GM12878 (cell line): ENCODE data around the gene SHROOM2. TPM values are rescaled to one million over a fixed set of nuclear protein-coding genes. Genes with fewer than 3 reads are reported as not detected.
A peak's percentile ranks its signal among the peaks of the same experiment; 100 is the strongest.

Experiments used
- ATAC-seq: fragments of 200-7000 bp; cut with Tn5 transposase; 3 replicates; pipeline ENCODE4 v1.9.1; 2020; ENCODE audit warnings: mild to moderate bottlenecking, moderate library complexity
- BruUV-seq: library from RNA; stranded (reverse); fragments of 400-500 nt; replicated peaks from 2 replicates; lab custom pipeline; 2021; lab: Mats Ljungman, UMichigan
- CTCF ChIA-PET: fragments of 300-600 bp; sonication (Branson Sonifier 250); formaldehyde crosslinking; extraction: SDS; loops from one replicate; lab custom pipeline; 2021; ENCODE audit warnings: inconsistent platforms; lab: Yijun Ruan, JAX
- POLR2A ChIA-PET: fragments of 350-600 bp; formaldehyde crosslinking; extraction: SDS; loops from one replicate; lab custom pipeline; 2021; ENCODE audit warnings: inconsistent platforms; lab: Charles Lee
- RAD21 ChIA-PET: fragments of 300-600 bp; sonication (Branson Sonifier 250); formaldehyde crosslinking; loops from one replicate; lab custom pipeline; 2023; ENCODE audit warnings: antibody characterized with exemption; ENCODE audit not compliant: unreplicated experiment; lab: Charles Lee
- SMC1A ChIA-PET: fragments of 300-600 bp; sonication (Branson Sonifier 250); formaldehyde crosslinking; loops from one replicate; lab custom pipeline; 2023; ENCODE audit not compliant: unreplicated experiment, uncharacterized antibody; lab: Charles Lee
- DNase-seq: peaks from one replicate; pipeline ENCODE4 v3.0.0-alpha.2; 2011; ENCODE audit warnings: low read depth, low spot score
- FAIRE-seq: peaks from 3 replicates; lab custom pipeline; 2011; peaks lifted over from hg19 to GRCh38; lab: Jason Lieb, UNC
- H2AFZ ChIP-seq: 2 replicates; pipeline ENCODE4 v1.6.0; 2011; ENCODE audit warnings: low read depth, low read length, control low read depth; ENCODE audit not compliant: control insufficient read depth
- H3K27ac ChIP-seq: 2 replicates; pipeline ENCODE4 v1.5.1; 2011; ENCODE audit warnings: control low read depth; ENCODE audit not compliant: control insufficient read depth, insufficient read depth
- H3K27me3 ChIP-seq, 2 experiments: replicated peaks in 1 of 2; 2 replicates each; pipeline versions ENCODE4 v1.6.0 to v1.6.1; 2011; ENCODE audit warnings: low read length in 1 of 2; ENCODE audit not compliant: control insufficient read depth in 2 of 2, insufficient read depth in 2 of 2
- H3K36me3 ChIP-seq, 2 experiments: 2 replicates each; pipeline ENCODE4 v1.5.1; 2011; ENCODE audit warnings: low read length in 1 of 2; ENCODE audit not compliant: control insufficient read depth in 2 of 2, insufficient read depth in 2 of 2
- H3K4me1 ChIP-seq: 2 replicates; pipeline ENCODE4 v1.6.1; 2011; ENCODE audit warnings: mild to moderate bottlenecking, low read length, moderate library complexity, mixed read lengths; ENCODE audit not compliant: control insufficient read depth, insufficient read depth
- H3K4me2 ChIP-seq: 2 replicates; pipeline ENCODE4 v1.6.0; 2011; ENCODE audit warnings: control low read depth; ENCODE audit not compliant: control insufficient read depth, insufficient read depth
- H3K4me3 ChIP-seq: fragments of 200-600 bp; sonication (generic); 2 replicates; pipeline ENCODE4 v1.5.1; 2016
- H3K79me2 ChIP-seq: 2 replicates; pipeline ENCODE4 v1.6.0; 2011; ENCODE audit warnings: low read length; ENCODE audit not compliant: control insufficient read depth, insufficient read depth
- H3K9ac ChIP-seq: 2 replicates; pipeline ENCODE4 v1.8.0; 2011; ENCODE audit warnings: low read length, control low read depth, mixed read lengths; ENCODE audit not compliant: control insufficient read depth, insufficient read depth
- H3K9me3 ChIP-seq: replicated peaks from 3 replicates; pipeline ENCODE4 v1.5.1; 2011; ENCODE audit warnings: mild to moderate bottlenecking, low read length; ENCODE audit not compliant: control insufficient read depth, insufficient read depth
- H4K20me1 ChIP-seq: 2 replicates; pipeline ENCODE4 v1.6.0; 2011; ENCODE audit not compliant: control insufficient read depth, insufficient read depth
- BHLHE40 ChIP-seq, 2 experiments: fragments of 450-650 bp in 1 of 2; IDR thresholded peaks; 2 replicates each; pipeline ENCODE4 v1.6.1; 2011 to 2017; ENCODE audit warnings: low read depth in 2 of 2, borderline replicate concordance in 1 of 2, improper control_type of control experiment in 1 of 2, low read length in 1 of 2, mild to moderate bottlenecking in 1 of 2
- CEBPB ChIP-seq, 2 experiments: fragments of 150-350 bp in 1 of 2; IDR thresholded peaks; 2 replicates each; pipeline ENCODE4 v1.6.1; 2012 to 2014; ENCODE audit warnings: low read depth in 2 of 2, low read length in 2 of 2, borderline replicate concordance in 1 of 2, inconsistent platforms in 1 of 2
- FOXK2 ChIP-seq: fragments of 450-650 bp; IDR thresholded peaks from 2 replicates; pipeline ENCODE4 v1.6.1; 2017; ENCODE audit warnings: mild to moderate bottlenecking, moderate library complexity
- KAT2A ChIP-seq: conservative IDR thresholded peaks from 2 replicates; pipeline ENCODE4 v1.6.1; 2011; ENCODE audit warnings: low read depth, low read length; ENCODE audit not compliant: control insufficient read depth
- MTA2 ChIP-seq: fragments of 450-650 bp; IDR thresholded peaks from 2 replicates; pipeline ENCODE4 v1.6.1; 2016; ENCODE audit warnings: low read depth, mild to moderate bottlenecking, moderate library complexity
- MTA3 ChIP-seq: IDR thresholded peaks from 2 replicates; pipeline ENCODE4 v1.6.1; 2012; ENCODE audit warnings: low read length, inconsistent platforms, borderline replicate concordance
- SIX5 ChIP-seq: IDR thresholded peaks from 2 replicates; pipeline ENCODE4 v1.6.1; 2011; ENCODE audit warnings: mild to moderate bottlenecking, low read depth, low read length, moderate library complexity; ENCODE audit not compliant: severe bottlenecking
- WGBS: methylation state at CpG from one replicate; pipeline ENCODE4 v1.1.6; 2016; ENCODE audit warnings: low lambda C conversion rate; ENCODE audit not compliant: insufficient replicate concordance, insufficient coverage; ENCODE audit errors: missing lambda C conversion rate; 5-methylcytosine and 5-hydroxymethylcytosine counted together
- in situ Hi-C: fragments of 300-500 bp; cut with MboI; formaldehyde crosslinking; loops from 9 replicates; pipeline ENCODE4 v1.14.3; 2018; ENCODE audit warnings: mixed read lengths
- intact Hi-C: fragments of 100-400 bp; cut with micrococcal nuclease; formaldehyde crosslinking; loops from one replicate; pipeline ENCODE4 v1.14.2; 2022; ENCODE audit not compliant: unreplicated experiment
- polyA plus RNA-seq, 11 experiments: library from polyadenylated mRNA; depleted of rRNA in 4 of 11; unstranded in 6 of 11; stranded (reverse) in 5 of 11; fragments of >200 nt; fragmentation: Nextera tagmentation in 4 of 11; fragmentation: Illumina TruSeq in 1 of 11; extraction: Ambion mirVana in 4 of 11; extraction: Trizol in 1 of 11; gene quantifications; 1 replicate in 1 of 11; 2 replicates in 10 of 11; pipeline versions ENCODE4 v1.2.1 to v1.2.3, GENCODE V29; 2011 to 2016; ENCODE audit warnings: inconsistent platforms in 2 of 11, missing spikeins in 2 of 11, low read depth in 1 of 11
- total RNA-seq, 4 experiments: library from RNA; depleted of rRNA in 3 of 4; stranded (reverse); fragments of >200 nt in 3 of 4; fragmentation: Illumina TruSeq in 1 of 4; extraction: Trizol in 1 of 4; gene quantifications; 2 replicates each; pipeline versions ENCODE4 v1.2.1 to v1.2.3, GENCODE V29; 2013 to 2021
- TF ChIP-seq, protein P1 (sequence below): fragments of 450-650 bp; formaldehyde crosslinking; IDR thresholded peaks from 2 replicates; pipeline ENCODE4 v1.5.0; 2022; ENCODE audit warnings: mild to moderate bottlenecking, missing genetic modification characterization

The SHROOM2 gene
- total and polyA plus RNA-seq, 10 of the 15 experiments (the other 5 are each of a cell fraction or from before 2014, with no cell fraction given) = under 0.01 to 0.15 (median 0.09) TPM; not detected in 2

DNA sequence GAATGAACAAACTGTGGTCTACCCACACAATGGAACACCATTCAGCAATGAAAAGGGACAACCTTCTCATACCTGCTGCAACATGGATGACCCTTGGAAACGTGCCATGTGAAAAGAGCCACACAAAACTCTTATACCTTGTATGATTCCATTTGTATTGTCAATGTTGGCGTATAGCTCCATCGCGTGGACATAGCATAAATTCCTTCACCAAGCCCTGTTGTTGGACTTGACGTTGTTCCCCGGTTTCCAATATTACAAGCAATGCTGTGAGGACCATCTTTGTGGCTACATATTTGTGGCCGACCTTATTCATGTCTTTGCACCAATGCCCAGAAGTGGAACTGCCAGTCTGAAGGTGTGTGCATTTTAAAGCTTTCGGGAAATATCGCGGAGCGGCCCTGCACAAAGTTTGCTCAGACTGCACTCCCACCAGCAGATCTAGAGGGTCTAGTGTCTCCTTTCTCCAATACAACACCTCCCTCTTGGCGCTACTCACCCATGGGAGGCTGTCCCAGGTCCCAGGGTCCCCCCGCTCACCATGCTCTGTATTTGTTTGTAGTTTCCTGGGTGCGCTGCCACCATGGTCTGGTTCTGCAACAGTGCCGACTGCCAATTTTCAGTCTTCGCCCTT lies 180.7 kb downstream of the SHROOM2 start, which contains the start of gene CLDN34 (continued):
- TF ChIP-seq, protein P1, sequence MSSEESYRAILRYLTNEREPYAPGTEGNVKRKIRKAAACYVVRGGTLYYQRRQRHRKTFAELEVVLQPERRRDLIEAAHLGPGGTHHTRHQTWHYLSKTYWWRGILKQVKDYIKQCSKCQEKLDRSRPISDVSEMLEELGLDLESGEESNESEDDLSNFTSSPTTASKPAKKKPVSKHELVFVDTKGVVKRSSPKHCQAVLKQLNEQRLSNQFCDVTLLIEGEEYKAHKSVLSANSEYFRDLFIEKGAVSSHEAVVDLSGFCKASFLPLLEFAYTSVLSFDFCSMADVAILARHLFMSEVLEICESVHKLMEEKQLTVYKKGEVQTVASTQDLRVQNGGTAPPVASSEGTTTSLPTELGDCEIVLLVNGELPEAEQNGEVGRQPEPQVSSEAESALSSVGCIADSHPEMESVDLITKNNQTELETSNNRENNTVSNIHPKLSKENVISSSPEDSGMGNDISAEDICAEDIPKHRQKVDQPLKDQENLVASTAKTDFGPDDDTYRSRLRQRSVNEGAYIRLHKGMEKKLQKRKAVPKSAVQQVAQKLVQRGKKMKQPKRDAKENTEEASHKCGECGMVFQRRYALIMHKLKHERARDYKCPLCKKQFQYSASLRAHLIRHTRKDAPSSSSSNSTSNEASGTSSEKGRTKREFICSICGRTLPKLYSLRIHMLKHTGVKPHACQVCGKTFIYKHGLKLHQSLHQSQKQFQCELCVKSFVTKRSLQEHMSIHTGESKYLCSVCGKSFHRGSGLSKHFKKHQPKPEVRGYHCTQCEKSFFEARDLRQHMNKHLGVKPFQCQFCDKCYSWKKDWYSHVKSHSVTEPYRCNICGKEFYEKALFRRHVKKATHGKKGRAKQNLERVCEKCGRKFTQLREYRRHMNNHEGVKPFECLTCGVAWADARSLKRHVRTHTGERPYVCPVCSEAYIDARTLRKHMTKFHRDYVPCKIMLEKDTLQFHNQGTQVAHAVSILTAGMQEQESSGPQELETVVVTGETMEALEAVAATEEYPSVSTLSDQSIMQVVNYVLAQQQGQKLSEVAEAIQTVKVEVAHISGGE = no peak
- TF ChIP-seq BHLHE40 (IDR thresholded peaks at IDR 0.05; ENCODE audit: borderline replicate concordance in 1 of 2, low read depth in 2 of 2, low read length in 1 of 2) (0 out of 4 replicates have a peak, but pooled peaks of 1 of the 2 experiments have one; percentile 6), SIX5 (no peak), CEBPB (IDR thresholded peaks at IDR 0.05; ENCODE audit: borderline replicate concordance in 1 of 2, low read depth in 2 of 2, low read length in 2 of 2) (no peak)

DNA sequence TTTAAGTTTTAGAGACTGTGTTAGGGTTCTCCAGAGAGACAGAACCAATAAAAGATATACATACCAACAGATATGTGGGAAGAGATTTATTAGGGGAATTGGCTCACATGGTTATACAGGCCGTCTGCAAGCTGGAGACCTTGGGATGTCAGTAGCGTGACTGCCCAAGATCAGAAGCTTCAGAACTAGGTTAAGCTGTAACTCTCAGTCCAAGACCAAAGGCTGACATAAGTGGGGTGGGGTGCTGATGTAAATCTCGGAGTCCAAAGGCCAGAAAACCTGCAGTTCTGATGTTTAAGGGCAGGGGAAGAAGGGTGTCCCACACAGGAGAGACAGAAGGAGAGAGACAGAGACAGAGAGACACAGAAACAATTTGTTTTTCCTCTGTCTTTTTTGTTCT lies 191.4 kb downstream of the SHROOM2 start:
- FAIRE-seq = no peak
- CTCF ChIA-PET = interaction anchor here (1.2 to 1.4 kb wide), 2 partner anchors 106 to 143 kb away, joined by 3 to 4 read pairs; no protein-coding TSS in a partner anchor
- WGBS = 19% methylated on average over 3 of the region's 3 CpGs
- no peaks in the 10 kb centered on the region for H4K20me1 ChIP-seq
- no peak overlapping the region for H3K4me3 ChIP-seq
- no peaks in the 10 kb centered on the region for H3K27me3 ChIP-seq
- H3K4me1 ChIP-seq = no peaks in the 10 kb centered on the region
- H3K79me2 ChIP-seq = no peaks in the 10 kb centered on the region
- H2AFZ ChIP-seq = no peak overlapping the region
- TF ChIP-seq KAT2A (no peak), MTA3 (no peak), MTA2 (no peak), FOXK2 (no peak)
- TF ChIP-seq, all 136 proteins: peak for 0
- SMC1A ChIA-PET = interaction anchor here (1.7 kb wide), 1 partner anchor 92 kb away, joined by 5 read pairs; no protein-coding TSS in a partner anchor
- no peaks in the 10 kb centered on the region; the same call in 2 of the 3 replicates for H3K9me3 ChIP-seq
- H3K4me2 ChIP-seq = no peak overlapping the region
- no peak overlapping the region for H3K9ac ChIP-seq
- RAD21 ChIA-PET = no interaction called here
- in situ Hi-C loops = loop anchor here (25.0 kb wide), 2 partner anchors 635 to 1135 kb away; partner anchors contain the start of genes HCCS and MID1
- no peak overlapping the region for H3K27ac ChIP-seq
- POLR2A ChIA-PET = no interaction called here
- no TSS peak for BruUV-seq
- DNase-seq (no peak), ATAC-seq (no peak)
- no peaks in the 10 kb centered on the region for H3K36me3 ChIP-seq
- intact Hi-C loops = loop anchor here (10.0 kb wide), 1 partner anchor 1013 kb away; no protein-coding TSS in a partner anchor
